Keratinocyte (primary cell): ENCODE measurements around the gene VAMP5.

Experiments used
- EZH2 ChIP-seq: IDR thresholded peaks from one replicate; pipeline ENCODE4 v1.6.1; 2012; ENCODE audit warnings: inconsistent platforms, mild to moderate bottlenecking, low read length, moderate library complexity
- TF ChIP-seq, protein P1 (sequence below), 3 experiments: IDR thresholded peaks in 1 of 3; conservative IDR thresholded peaks in 1 of 3; optimal IDR thresholded peaks in 1 of 3; 2 replicates in 2 of 3; 3 replicates in 1 of 3; pipeline versions ENCODE3 to v1.5.1; 2011; ENCODE audit warnings: low read length in 3 of 3, mild to moderate bottlenecking in 3 of 3, moderate library complexity in 2 of 3, control low read depth in 1 of 3, inconsistent platforms in 1 of 3; ENCODE audit not compliant: insufficient read depth in 2 of 3; ENCODE audit errors: extremely low read depth in 1 of 3

GRCh38 chr2:85596026-85596333 lies 11.7 kb downstream of the VAMP5 start:
- TF ChIP-seq, protein P1, sequence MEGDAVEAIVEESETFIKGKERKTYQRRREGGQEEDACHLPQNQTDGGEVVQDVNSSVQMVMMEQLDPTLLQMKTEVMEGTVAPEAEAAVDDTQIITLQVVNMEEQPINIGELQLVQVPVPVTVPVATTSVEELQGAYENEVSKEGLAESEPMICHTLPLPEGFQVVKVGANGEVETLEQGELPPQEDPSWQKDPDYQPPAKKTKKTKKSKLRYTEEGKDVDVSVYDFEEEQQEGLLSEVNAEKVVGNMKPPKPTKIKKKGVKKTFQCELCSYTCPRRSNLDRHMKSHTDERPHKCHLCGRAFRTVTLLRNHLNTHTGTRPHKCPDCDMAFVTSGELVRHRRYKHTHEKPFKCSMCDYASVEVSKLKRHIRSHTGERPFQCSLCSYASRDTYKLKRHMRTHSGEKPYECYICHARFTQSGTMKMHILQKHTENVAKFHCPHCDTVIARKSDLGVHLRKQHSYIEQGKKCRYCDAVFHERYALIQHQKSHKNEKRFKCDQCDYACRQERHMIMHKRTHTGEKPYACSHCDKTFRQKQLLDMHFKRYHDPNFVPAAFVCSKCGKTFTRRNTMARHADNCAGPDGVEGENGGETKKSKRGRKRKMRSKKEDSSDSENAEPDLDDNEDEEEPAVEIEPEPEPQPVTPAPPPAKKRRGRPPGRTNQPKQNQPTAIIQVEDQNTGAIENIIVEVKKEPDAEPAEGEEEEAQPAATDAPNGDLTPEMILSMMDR (optimal IDR thresholded peaks at IDR 0.05 in 1 of 3, IDR thresholded peaks at IDR 0.05 in 1 of 3, conservative IDR thresholded peaks at IDR 0.05 in 1 of 3; ENCODE audit: extremely low read depth in 1 of 3, insufficient read depth in 2 of 3, low read length in 3 of 3) = no peak
- TF ChIP-seq EZH2 = no peak
